Islet precursor cell (in vitro differentiated cells): ENCODE results near the gene TLDC2.
"Not testable (repeated sequence)": the region's sequence is repeated elsewhere in the genome, so short reads cannot be mapped to it uniquely, and the experiment has no call there.

Experiments
- DNase-seq: peaks from one replicate; pipeline ENCODE4 v3.0.0-alpha.2; 2018

The TLDC2 gene

GRCh38 chr20:36871640-36872570 is 4.0 kb upstream of the TLDC2 start:
- peak; percentile 73 for DNase-seq

- DNase-seq = no peak
Measured at GRCh38 chr20:36872852-36873251, 3.1 kb upstream of the TLDC2 start.

GRCh38 chr20:36873498-36874189 is 2.3 kb upstream of the TLDC2 start:
- DNase-seq = no peak

- DNase-seq = not testable (repeated sequence)
Measured at GRCh38 chr20:36875093-36875492, 845 bp upstream of the TLDC2 start.

- no peak for DNase-seq
Measured at GRCh38 chr20:36876473-36876833, 515 bp downstream of the TLDC2 start.

GRCh38 chr20:36878941-36879340 is 3.0 kb downstream of the TLDC2 start:
- DNase-seq = no peak

GRCh38 chr20:36880741-36881250 is 4.9 kb downstream of the TLDC2 start:
- DNase-seq = no peak

- no peak for DNase-seq
Measured at GRCh38 chr20:36881331-36881730, 5.4 kb downstream of the TLDC2 start.

- DNase-seq = peak; percentile 70
Measured at GRCh38 chr20:36881888-36882287, 6.0 kb downstream of the TLDC2 start.

GRCh38 chr20:36883977-36884535 is 8.1 kb downstream of the TLDC2 start:
- DNase-seq = no peak

- no peak for DNase-seq
Measured at GRCh38 chr20:36885356-36885755, 9.4 kb downstream of the TLDC2 start.

- DNase-seq = peak; percentile 93
Measured at GRCh38 chr20:36886859-36887751, 11.2 kb downstream of the TLDC2 start.

- no peak for DNase-seq
Measured at GRCh38 chr20:36887752-36888090, 11.8 kb downstream of the TLDC2 start.

GRCh38 chr20:36888880-36889516 is 13.1 kb downstream of the TLDC2 start:
- no peak for DNase-seq

- DNase-seq = no peak
Measured at GRCh38 chr20:36890586-36890985, 14.6 kb downstream of the TLDC2 start.

GRCh38 chr20:36891211-36891610 is 15.3 kb downstream of the TLDC2 start:
- DNase-seq = no peak

GRCh38 chr20:36893801-36894200 is 17.9 kb downstream of the TLDC2 start:
- no peak for DNase-seq

- DNase-seq = no peak
Measured at GRCh38 chr20:36895036-36895435, 19.1 kb downstream of the TLDC2 start.

- no peak for DNase-seq
Measured at GRCh38 chr20:36904690-36905089, 28.8 kb downstream of the TLDC2 start.

- DNase-seq = not testable (repeated sequence)
Measured at GRCh38 chr20:36905566-36905965, 29.6 kb downstream of the TLDC2 start.

GRCh38 chr20:36906086-36906485 is 30.1 kb downstream of the TLDC2 start:
- not testable (repeated sequence) for DNase-seq

GRCh38 chr20:36908603-36909002 is 32.7 kb downstream of the TLDC2 start:
- no peak for DNase-seq
